A673 (cell line): Measurements from ENCODE around the gene MBOAT7. TPM values are rescaled to one million over a fixed set of nuclear protein-coding genes. Genes with fewer than 3 reads are reported as not detected.

Experiments
- BruUV-seq: library from RNA; stranded (reverse); fragments of 400-500 nt; replicated peaks from 2 replicates; lab custom pipeline; 2021; lab: Mats Ljungman, UMichigan
- CTCF ChIA-PET: fragments of 300-600 bp; sonication (Branson Sonifier 250); formaldehyde crosslinking; loops from one replicate; lab custom pipeline; 2022; ENCODE audit warnings: antibody characterized with exemption; lab: Charles Lee
- POLR2A ChIA-PET: fragments of 300-600 bp; sonication (Branson Sonifier 250); formaldehyde crosslinking; loops from one replicate; lab custom pipeline; 2022; ENCODE audit warnings: antibody characterized with exemption; ENCODE audit not compliant: low non-redundant PET; lab: Charles Lee
- DNase-seq: peaks from one replicate; pipeline ENCODE4 v3.0.0-alpha.2; 2015; ENCODE audit warnings: low spot score
- H3K27ac ChIP-seq: fragments of 200-600 bp; sonication (generic); 2 replicates; pipeline ENCODE4 v1.5.1; 2016; ENCODE audit warnings: mixed run types, low read depth, mild to moderate bottlenecking, mixed read lengths, antibody characterized with exemption, low read length; ENCODE audit not compliant: poor library complexity, severe bottlenecking
- H3K27me3 ChIP-seq: fragments of 200-600 bp; sonication (generic); replicated peaks from 2 replicates; pipeline ENCODE4 v1.6.1; 2017; ENCODE audit warnings: mixed run types, low read depth, mild to moderate bottlenecking, mixed read lengths, antibody characterized with exemption, low read length; ENCODE audit not compliant: insufficient read depth, poor library complexity
- H3K36me3 ChIP-seq: fragments of 200-600 bp; sonication (generic); 2 replicates; pipeline ENCODE4 v1.6.1; 2016; ENCODE audit warnings: mixed run types, mild to moderate bottlenecking, mixed read lengths, antibody characterized with exemption, low read length; ENCODE audit not compliant: insufficient read depth, poor library complexity, severe bottlenecking
- H3K4me1 ChIP-seq: fragments of 200-600 bp; sonication (generic); 2 replicates; pipeline ENCODE4 v1.6.1; 2017; ENCODE audit warnings: mixed run types, mild to moderate bottlenecking, mixed read lengths, antibody characterized with exemption, low read length; ENCODE audit not compliant: insufficient read depth, poor library complexity, severe bottlenecking
- H3K4me3 ChIP-seq: fragments of 200-600 bp; sonication (generic); 2 replicates; pipeline ENCODE4 v1.5.1; 2016; ENCODE audit warnings: low read depth, mixed run types, mild to moderate bottlenecking, mixed read lengths, low read length; ENCODE audit not compliant: poor library complexity, severe bottlenecking
- H3K9me3 ChIP-seq: fragments of 200-600 bp; sonication (generic); 2 replicates; pipeline ENCODE4 v1.6.1; 2016; ENCODE audit warnings: mixed run types, low read depth, mild to moderate bottlenecking, mixed read lengths, antibody characterized with exemption, low read length; ENCODE audit not compliant: poor library complexity, severe bottlenecking
- CTCF ChIP-seq: fragments of 300-800, 200-600 bp; sonication (generic); conservative IDR thresholded peaks from 2 replicates; pipeline ENCODE4 v1.5.1; 2017; ENCODE audit warnings: low read depth, mild to moderate bottlenecking, antibody characterized with exemption, low read length, moderate library complexity, mixed read lengths
- EZH2 ChIP-seq: fragments of 200-600 bp; sonication (generic); IDR thresholded peaks from 2 replicates; pipeline ENCODE4 v1.6.1; 2017; ENCODE audit warnings: borderline replicate concordance, low read depth, mild to moderate bottlenecking, mixed read lengths, antibody characterized with exemption, low read length; ENCODE audit not compliant: poor library complexity, severe bottlenecking
- intact Hi-C: fragments of 100-400 bp; cut with micrococcal nuclease; formaldehyde crosslinking; loops from one replicate; pipeline ENCODE4 v1.10.0; 2022; ENCODE audit not compliant: unreplicated experiment
- total RNA-seq: library from RNA; stranded (reverse); gene quantifications from 2 replicates; pipeline ENCODE4 v1.2.3, GENCODE V29; 2021

The MBOAT7 gene
- total RNA-seq, 1 experiment from 2014 or later: 107 TPM

GRCh38 chr19:54179921-54180461, 9.4 kb downstream of the MBOAT7 start:
- CTCF ChIA-PET: no interaction called here
- Histone ChIP-seq H3K27me3 (no peaks in the 10 kb centered on the region), H3K9me3 (no peaks in the 10 kb centered on the region), H3K36me3 (peaks cover 3% of the 10 kb centered on the region), H3K4me1 (no peaks in the 10 kb centered on the region), H3K4me3 (no peak overlapping the region), H3K27ac (no peak overlapping the region)
- peak; percentile 27 for DNase-seq
- BruUV-seq: no TSS peak
- TF ChIP-seq EZH2: no peak
- no peak for TF ChIP-seq CTCF
- intact Hi-C loops: no loop called here
- POLR2A ChIA-PET: no interaction called here

- POLR2A ChIA-PET: no interaction called here
These were observed 10.0 kb downstream of the MBOAT7 start for GRCh38 chr19:54179262-54179852.

GRCh38 chr19:54178581-54179261, 10.7 kb downstream of the MBOAT7 start:
- Histone ChIP-seq H3K9me3 (no peaks in the 10 kb centered on the region), H3K27ac (no peak overlapping the region), H3K4me3 (no peak overlapping the region), H3K4me1 (no peaks in the 10 kb centered on the region), H3K36me3 (peaks cover 3% of the 10 kb centered on the region), H3K27me3 (no peaks in the 10 kb centered on the region)
- ChIA-PET CTCF (no interaction called here), POLR2A (no interaction called here)
- intact Hi-C loops: no loop called here
- no TSS peak for BruUV-seq
- no peak for TF ChIP-seq CTCF
- no peak for TF ChIP-seq EZH2
- no peak for DNase-seq

More at GRCh38 chr19:54179262-54179852, 10.0 kb downstream of the MBOAT7 start:
- H3K4me1 ChIP-seq: no peaks in the 10 kb centered on the region
- H3K4me3 ChIP-seq: no peak overlapping the region
- TSS peak; percentile 33 for BruUV-seq
- H3K27ac ChIP-seq: no peak overlapping the region
- CTCF ChIA-PET: no interaction called here
- intact Hi-C loops: no loop called here
- H3K27me3 ChIP-seq: no peaks in the 10 kb centered on the region
- no peak for TF ChIP-seq CTCF
- no peak for TF ChIP-seq EZH2
- DNase-seq: no peak
- no peaks in the 10 kb centered on the region for H3K9me3 ChIP-seq
- peaks cover 3% of the 10 kb centered on the region for H3K36me3 ChIP-seq
